ENCODE data around the gene GDPD4.

- no peak for TF ChIP-seq CTCF (IDR thresholded peaks at IDR 0.05)
- no peak for TF ChIP-seq POLR2A (IDR thresholded peaks at IDR 0.05)
- no peak for TF ChIP-seq POLR2AphosphoS5 (IDR thresholded peaks at IDR 0.05)
- no peak for TF ChIP-seq EP300 (IDR thresholded peaks at IDR 0.05; ENCODE audit: low read depth)
Observed at GRCh38 chr11:77259641-77260040, 41.8 kb downstream of the GDPD4 start.

Data from transverse colon (tissue), 4 donors.